Globus pallidus (tissue), 1 donor: ENCODE measurements around the gene AMMECR1L.
"Not testable (repeated sequence)": the region's sequence is repeated elsewhere in the genome, so short reads cannot be mapped to it uniquely, and the experiment has no call there.

Experiments
- DNase-seq: peaks from one replicate; pipeline ENCODE4 v3.0.0-alpha.2; 2015; ENCODE audit warnings: low spot score

The AMMECR1L gene

DNA sequence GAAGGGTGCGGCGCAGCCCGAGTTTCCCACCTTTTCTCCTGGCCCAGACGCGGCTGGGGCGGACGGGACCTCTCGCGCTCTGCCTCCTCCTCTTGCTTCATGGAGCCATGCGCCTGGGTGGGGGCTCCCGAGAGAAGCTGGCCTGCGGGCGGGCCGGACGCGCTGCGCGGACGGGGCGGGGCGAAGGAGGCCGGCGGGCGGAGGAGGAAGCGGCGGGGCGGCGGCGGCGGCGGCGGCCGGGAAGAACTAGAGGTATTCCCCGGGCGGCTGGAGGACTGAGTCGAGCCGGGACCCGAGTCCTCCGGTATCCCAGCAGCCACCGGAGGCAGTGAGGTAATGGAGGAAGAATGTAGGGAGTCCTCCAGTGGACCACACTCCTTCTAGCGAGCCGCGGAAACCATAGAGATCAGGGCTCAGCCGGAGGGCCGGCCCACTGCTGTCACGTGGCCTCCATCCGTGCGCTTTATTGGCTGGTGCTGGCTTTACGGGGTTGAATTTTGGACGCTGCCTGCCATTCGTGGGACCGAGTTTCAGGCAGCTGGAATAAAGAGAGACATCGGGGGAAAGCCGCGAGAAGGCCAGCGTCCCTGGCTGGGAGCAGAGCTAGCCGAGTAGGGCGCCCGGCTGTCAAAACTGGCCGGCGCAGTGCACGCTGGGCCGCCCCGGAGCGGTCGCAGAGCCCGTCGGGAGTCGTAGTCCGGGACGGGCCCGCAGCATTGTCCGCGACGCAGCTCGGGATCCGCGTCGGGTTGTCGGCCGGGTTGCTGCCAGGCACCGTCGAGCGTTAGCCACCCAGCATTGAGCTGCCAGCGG is at the start of gene AMMECR1L:
AMMECR1L (minus strand) TSS at position 177 of the 813 bp plus-strand sequence. CDS start 11,722 bp downstream, outside the sequence.
- peak; percentile 75 for DNase-seq

DNA sequence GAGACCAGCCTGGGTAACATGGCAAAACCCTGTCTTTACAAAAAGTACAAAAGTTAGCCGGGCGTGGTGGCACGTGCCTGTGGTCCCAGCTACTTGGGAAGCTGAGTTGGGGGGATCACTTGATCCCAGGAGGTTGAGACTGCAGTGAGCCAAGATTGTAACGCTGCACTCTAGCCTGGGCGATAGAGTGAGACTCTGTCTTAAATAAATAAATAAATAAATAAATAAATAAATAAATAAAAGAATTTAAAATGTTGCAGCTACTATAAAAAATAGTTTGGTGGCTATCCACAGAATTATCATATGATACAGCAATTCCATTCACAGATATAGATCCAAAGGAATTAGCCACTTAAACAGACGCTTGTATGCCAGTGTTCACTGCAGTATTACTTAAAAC is 49.6 kb upstream of the AMMECR1L start:
- DNase-seq = no peak

DNA sequence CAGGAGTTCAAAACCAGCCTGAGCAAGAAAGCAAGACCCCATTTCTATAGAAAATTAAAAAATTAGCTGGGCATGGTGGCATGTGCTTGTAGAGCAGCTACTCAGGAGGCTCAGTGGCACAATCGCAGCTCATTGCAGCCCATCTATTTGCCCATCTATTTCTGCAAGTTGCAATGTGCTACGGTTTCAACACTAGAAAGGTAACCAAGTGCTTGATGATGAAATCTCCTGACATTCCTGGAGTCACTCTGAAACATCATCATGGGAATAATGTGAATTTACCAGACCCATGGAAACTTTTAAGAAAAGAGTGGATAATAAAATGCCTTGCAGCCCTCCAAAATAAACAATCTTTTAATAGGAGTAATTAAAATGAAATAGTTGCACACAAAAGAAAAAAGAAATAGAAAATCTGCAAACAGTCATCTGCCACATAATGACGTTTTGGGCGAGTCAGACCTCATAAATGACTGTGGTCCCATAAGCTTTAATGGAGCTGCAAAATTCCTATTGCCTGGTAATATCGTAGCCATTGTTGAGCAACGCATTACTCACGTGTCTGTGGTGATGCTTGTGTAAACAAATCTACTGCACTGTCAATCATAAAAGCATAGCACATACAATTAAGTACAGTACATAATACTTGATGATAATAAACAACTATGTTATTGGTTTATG is 46.6 kb upstream of the AMMECR1L start:
- no peak for DNase-seq

DNA sequence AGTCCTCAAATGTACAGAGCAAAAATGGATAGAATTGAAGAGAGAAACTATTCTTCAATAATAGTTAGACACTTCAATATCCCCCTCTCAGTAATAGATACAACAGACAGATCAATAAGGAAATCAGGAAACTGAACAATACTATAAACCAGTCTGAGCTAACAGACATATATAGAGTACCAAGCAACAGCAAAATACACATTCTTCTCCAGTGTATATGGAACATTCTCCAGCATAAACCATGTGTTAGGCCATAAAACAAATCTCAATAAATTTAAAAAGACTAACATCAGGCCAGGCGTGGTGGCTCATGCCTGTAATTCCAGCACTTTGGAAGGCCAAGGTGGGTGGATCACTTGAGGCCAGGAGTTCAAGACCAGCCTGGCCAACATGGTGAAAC is 43.7 kb upstream of the AMMECR1L start:
- DNase-seq = no peak

DNA sequence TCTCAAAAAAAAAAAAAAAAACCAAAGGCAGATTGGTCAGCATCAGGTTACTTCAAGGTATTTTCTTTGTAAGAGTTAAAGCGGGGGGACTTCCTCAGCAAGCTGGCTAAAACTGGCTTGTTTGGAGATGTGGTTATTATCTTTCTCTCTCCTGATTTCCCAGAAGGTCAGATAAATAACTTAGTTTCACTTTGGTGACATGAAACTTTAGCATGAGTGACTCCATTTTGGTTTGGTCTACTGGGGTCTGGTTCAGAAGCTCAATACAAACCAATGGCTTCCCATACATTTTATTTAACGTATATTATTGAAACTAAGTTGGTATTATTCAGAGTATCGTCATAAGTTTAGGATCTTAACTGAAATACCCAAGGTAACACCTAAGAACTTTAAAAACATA is 41.6 kb upstream of the AMMECR1L start:
- no peak for DNase-seq

DNA sequence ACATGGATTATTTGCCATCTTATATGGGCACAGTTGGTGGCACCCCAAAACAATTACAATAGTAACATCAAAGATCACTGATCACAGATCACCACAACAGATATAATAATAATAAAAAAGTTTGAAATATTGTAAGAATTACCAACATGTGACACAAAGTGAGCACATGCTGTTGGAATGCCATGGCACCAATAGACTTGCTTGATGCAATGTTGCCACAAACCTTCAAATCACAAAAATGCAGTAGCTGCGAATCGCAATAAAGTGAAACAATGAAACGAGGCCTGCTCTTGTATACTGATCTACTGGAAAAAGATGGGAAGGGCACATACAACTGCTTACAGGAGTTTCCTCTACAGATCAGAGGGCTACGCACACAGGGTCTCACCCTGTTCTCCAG is 32.2 kb upstream of the AMMECR1L start:
- DNase-seq = no peak

DNA sequence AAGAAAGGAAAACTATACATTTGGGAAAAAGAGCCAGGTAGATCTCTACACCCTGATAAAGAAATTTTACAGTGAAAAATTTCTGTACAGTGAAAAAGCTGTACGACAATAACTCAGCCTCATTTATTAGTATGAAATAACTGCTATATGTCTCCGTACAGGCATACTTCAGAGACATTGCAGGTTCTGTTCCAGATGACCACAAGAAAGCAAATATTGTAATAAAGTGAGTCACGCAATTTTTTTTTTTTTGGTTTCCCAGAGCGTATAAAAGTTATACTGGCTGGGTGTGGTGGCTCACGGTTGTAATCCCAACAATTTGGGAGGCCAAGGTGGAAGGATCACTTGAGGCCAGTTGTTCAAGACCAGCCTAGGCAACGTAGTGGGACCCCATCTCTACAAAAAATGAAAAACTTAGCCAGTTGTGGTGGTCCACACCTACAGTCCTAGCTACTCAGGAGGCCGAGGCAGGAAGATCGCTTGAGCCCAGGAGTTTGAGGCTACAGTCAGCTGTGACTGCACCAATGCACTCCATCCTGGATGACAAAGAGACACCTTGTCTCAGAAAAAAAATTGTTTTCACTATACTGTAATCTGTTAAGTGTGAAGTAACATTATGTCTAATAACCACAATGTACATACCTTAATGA is 28.2 kb upstream of the AMMECR1L start:
- no peak for DNase-seq

DNA sequence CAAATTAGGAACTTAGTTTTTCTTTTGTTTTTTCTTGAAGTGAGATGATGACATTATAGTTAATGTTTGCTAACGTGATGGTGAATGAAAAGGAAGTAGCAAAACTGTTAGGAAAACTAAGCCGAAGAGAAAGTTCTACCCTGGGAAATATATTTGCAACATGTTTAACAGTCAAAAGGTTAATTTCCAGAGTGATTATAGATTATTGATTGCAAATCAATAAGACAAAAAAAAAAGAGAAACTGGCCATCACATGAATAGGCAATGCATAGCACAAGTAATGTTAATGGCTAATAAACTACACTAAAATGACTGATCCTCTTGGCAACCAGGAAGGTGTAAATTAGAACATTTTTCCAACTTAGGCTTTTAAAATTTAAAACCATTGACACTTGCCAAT is 26.0 kb upstream of the AMMECR1L start:
- DNase-seq = no peak

DNA sequence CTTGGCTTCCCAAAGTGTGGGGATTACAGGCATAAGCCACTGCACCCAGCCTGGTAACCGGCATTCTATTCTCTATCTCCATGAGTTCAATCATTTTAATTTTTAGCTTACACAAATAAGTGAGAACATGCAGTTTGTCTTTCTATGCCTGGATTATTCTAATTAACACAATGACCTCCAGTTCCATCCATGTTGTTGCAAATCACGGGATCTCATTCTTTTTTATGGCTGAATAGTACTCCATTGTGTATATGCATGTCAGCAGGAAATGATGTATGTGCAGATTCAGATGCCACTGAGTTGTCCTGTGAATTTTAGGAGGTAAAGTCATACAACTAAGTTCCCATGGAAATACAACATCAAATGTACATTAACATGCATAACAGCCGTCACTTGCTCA is 24.7 kb upstream of the AMMECR1L start:
- no peak for DNase-seq

DNA sequence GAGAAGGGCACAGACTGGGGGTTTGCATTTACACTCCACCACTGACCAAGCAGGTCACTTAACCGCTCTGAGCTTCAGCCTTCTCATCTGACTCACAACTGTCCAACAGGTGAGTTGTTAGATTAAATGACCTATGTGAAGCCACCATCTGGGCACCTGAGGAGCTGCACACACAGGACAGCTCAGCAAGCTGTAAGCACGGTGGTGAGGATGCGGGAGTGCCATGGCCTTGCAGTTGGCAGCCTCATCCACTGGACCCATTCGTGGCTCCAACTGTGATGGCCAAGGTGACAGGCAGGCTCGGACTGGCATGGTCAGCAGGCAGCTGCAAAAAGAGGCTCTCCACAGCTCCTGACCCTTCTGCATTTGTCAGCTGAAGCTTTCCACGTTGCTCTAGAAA is 23.3 kb upstream of the AMMECR1L start:
- no peak for DNase-seq

DNA sequence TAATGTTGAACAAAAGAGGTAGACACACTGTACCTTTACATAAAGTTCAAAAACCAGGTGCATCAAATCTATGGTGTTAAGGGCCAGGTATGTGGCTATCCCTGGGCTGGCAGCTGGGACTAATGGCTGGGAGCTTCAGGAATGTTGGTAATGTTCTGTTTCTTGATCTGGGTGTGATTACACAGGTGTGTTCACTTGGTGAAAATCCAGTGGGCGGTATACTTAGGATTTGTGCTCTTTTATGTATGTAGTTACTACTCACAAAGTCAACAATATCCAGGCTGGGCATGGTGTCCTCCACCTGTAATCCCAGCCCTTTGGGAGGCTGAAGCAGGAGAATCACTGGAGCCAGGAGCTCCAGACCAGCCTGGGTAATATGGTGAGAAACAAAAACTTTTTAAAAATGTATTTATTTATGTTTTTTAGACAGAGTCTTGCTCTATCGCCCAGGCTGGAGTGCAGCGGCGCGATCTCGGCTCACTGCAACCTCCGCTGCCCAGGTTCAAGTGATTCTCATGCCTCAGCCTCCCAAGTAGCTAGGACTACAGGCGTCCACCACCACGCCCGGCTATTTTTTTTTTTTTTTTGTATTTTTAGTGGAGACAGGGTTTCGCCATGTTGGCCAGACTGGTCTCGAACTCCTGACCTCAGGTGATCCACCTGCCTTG is 22.1 kb upstream of the AMMECR1L start:
- not testable (repeated sequence) for DNase-seq

DNA sequence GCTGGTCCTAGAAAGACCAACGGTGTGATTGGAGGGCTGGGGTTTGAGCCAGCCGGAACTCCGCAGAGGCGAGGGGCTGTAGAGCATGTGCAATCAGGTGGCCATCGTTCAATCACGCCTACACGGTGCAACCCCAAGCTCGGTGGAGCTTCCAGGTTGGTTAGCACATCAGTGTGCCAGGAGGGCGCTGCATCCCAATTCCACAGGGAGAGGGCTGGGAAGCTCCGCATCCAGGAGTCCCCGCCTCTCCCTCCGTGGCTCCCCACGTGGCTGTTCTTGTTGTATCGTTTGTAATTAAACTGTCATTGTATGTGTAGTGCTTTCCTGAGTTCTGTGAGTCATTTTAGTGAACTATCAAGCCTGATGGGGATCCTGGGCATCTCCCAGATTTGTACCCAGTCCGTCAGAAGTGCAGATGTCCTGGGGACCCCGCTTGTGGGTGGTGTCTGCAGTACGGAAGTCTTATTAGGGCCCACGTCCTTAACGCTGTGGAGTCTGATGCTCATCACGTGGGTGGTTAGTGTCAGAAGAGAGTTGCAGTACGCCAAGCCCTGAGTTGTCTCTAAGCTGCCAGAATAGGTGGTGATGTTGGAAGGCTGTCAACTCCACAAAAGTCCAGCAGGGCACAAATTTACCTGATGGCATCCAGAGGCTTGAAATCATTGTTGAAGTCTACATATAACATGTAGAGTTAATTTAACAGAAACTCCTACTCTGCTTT is 20.6 kb upstream of the AMMECR1L start:
- no peak for DNase-seq

DNA sequence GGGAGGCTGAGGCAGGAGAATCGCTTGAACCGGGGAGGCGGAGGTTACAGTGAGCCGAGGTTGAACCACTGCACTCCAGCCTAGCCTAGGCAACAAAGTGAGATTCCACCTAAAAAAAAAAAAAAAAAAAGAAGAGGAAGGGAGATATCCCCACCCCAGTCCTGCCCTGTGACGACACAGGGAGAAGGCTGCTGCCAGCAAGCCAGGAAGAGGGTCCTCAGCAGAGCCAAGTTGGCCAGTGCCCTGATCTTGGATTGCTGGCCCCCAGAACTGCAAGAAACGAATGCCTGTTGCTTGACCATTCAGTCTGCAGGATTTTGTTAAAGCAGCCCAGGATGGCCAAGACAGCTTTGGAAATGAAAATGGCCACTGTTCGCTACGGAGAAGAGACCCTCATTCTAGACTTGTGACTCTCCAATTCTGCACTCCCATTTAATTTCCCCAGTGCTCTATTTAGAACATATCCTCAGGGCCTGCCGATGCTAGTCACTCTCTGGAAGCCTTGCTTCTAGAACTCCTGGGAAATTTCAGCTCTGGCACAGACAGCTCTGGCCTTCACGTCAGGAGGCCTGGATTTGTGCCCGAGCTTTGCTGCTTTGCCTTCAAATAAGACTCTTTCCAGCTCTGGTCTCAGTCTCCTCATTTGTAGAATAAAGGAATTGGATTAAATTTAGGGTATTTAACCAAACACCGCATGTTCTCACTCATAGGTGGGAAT is 15.7 kb upstream of the AMMECR1L start:
- DNase-seq = peak; percentile 67

DNA sequence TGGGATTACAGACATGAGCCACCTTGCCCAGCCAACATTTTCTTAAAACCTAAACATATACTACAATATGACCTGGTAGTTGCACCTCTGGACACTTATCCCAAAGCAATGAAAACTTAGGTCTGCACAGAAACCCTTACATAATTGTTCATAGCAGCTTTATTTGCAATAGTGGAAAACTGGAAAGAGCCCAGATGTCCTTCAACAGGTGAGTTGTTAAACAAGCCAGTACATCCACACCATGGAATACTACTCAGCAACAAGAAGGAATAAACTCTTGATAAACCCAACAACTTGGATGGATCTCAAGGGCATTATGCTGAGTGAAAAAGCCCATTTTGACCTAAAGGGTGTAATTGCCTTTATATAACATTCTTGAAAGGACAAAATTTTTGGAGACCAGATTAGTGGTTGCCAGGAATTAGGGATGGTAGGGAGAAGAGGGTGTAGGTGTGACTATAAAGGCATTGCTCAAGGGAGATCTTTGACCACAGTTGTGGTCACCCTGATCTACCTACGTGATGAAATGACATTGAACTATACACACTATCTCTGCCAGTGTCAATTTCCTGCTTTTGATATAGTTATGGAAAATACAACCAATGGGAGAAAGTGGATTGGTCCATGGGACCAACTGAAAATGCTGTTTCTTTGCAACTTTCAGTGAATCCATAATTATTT is 11.9 kb upstream of the AMMECR1L start:
- no peak for DNase-seq

DNA sequence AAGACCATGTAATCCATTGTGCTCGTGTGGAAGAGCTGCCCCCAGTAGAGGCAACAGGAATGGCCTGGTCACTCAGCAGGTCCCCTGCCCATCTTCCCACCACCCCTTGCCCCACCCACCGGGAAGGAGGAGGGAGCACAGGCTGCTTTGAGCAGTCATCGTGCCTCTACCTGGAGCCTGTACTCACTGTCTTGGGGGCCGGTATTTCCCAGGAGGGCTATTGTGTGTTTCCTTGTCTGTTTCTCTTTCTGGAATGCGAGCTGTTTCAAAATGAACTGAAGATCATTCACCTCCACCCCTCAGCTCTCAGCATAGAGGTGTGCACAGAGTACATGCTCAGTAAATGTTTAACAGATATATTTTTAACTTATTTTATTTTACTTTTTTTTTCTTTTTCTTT is 7.7 kb upstream of the AMMECR1L start:
- no peak for DNase-seq

DNA sequence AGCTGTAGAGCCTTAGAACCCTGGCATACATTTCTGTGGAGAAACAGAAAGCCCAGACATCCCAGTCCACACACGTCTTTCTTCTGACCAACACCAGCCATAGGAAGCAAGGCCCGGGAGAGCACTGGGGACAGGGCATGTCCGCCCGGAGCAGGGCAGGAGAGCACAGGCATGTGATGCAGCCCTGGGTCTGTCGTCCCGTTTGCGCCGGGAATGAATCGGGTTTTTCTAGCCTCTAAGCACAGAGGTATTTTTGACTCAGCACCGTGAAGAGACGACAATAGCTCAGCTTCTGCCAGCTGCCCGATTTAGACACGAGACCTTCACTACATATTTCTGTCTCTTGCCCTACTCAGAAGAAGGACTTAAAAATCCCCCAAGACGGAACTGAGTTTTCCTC is 7.3 kb upstream of the AMMECR1L start:
- DNase-seq = no peak

DNA sequence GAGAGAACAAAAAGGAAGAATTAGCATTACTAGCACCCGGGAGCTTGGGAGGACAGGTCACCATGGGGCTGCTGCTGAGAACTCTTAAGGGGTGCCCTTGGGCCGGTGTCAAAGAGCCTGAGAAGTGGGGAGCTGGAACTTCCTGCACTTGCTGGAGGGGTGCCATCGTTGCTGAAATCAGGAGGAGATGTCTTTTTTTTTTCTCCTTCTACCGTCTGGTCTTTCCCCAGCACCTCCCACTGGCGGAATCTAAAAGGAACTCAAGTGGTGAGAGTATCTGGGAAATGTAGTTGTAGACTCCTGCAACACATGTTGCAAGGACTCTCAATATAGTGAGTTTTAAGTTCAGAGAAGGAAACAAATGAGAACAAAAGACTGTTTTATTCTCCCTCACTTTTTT is 6.1 kb upstream of the AMMECR1L start:
- no peak for DNase-seq

DNA sequence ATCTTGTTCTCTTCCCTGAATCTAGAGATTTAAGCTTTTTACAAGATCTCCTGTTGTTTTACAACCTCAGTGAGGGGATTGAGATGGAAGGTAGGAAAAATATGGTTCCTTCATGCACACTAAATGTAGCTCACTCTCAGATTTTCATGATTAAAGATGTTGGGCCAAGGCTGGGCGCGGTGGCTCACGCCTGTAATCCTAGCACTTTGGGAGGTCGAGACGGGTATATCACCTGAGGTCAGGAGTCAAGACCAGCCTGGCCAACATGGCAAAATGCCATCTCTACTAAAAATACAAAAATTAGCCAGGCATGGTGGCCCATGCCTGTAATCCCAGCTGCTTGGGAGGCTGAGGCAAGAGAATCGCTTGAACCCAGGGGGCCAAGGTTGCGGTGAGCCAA is 5.0 kb upstream of the AMMECR1L start:
- DNase-seq = not testable (repeated sequence)

DNA sequence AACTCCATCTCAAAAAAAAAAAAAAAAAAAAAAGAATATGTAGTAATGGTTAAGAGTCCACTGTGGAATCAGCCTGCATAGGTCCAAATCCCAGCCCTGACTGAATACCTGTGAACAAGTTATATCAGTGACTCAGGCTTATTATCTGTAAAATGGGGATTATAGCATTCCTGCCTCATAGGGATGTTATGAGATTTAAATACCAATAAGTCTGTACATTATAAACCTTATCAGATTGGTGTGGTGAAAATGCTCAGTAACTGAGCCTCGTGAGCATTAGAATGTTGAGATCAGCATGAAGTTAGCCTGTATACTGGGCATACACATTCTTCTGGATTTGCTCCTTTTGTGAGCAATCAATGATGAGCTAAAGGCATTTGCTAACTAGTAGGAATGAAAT is 3.0 kb upstream of the AMMECR1L start:
- DNase-seq = no peak

DNA sequence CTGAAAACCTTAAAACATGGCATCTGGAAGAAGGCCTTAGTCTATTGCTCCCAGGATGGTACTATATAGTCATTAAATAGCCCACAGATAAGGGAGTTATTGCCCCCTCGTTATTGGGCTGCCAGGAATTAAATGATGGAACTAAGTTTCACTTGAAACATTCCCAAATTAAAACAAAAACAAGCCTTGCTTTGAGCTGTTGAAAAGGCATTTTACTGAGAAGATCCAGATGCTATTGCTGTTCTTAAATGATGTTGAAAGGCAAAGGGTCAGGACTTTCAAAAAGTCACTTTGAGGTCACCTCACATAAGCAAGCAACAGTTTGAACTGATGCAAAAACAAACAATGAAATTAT is 2.0 kb upstream of the AMMECR1L start:
- DNase-seq = no peak
